Adrenal gland (tissue), 5 donors: ENCODE measurements around the gene CERS3.

Experiments used
- CTCF ChIP-seq, 6 experiments: fragments of 450-650 bp in 4 of 6; fragments of 200-600 bp in 2 of 6; sonication (generic) in 1 of 6; IDR thresholded peaks; 1 replicate in 5 of 6; 2 replicates in 1 of 6; pipeline versions ENCODE4 v1.5.1 to v1.8.0; 2016 to 2021; ENCODE audit warnings: antibody characterized with exemption in 6 of 6, mild to moderate bottlenecking in 2 of 6, moderate library complexity in 1 of 6
- POLR2A ChIP-seq, 2 donors: fragments of 450-650 bp; IDR thresholded peaks; one replicate each; pipeline ENCODE4 v1.6.1; 2017; ENCODE audit warnings: antibody characterized with exemption in 2 of 2, mild to moderate bottlenecking in 2 of 2, moderate library complexity in 1 of 2
- donor health status: DM: no; HTN: no; CAD: no.

GRCh38 chr15:100384108-100384410 lies 144.7 kb downstream of the CERS3 start:
- TF ChIP-seq CTCF (IDR thresholded peaks at IDR 0.05) (no peak), POLR2A (IDR thresholded peaks at IDR 0.05) (no peak)
